SK-N-MC (cell line): ENCODE results near the gene IL1R1.

ENCODE experiments used
- EZH2 ChIP-seq: fragments of 200-600 bp; sonication (generic); IDR thresholded peaks from one replicate; pipeline ENCODE4 v1.6.1; 2017; ENCODE audit warnings: antibody characterized with exemption
- FOXP2 ChIP-seq: optimal IDR thresholded peaks from 2 replicates; pipeline ENCODE3; 2011; ENCODE audit warnings: mild to moderate bottlenecking, moderate library complexity; ENCODE audit not compliant: insufficient read depth; ENCODE audit errors: extremely low read length, control extremely low read depth
- POLR2AphosphoS5 ChIP-seq: IDR thresholded peaks from 2 replicates; pipeline ENCODE4 v1.6.1; 2012; ENCODE audit warnings: mild to moderate bottlenecking, low read depth, low read length, borderline replicate concordance

- TF ChIP-seq EZH2 (no peak), POLR2AphosphoS5 (no peak), FOXP2 (no peak)
These were observed at the start of gene IL1R1 for GRCh38 chr2:102141970-102142828.
